Thyroid gland (tissue), 4 donors: ENCODE results near the gene KCNA5.

Experiments
- CTCF ChIP-seq, 6 experiments: fragments of 200-600 bp in 3 of 6; fragments of 450-650 bp in 3 of 6; sonication (generic) in 3 of 6; IDR thresholded peaks; one replicate each; pipeline ENCODE4 v1.5.1; 2016 to 2019; ENCODE audit warnings: antibody characterized with exemption in 6 of 6, mild to moderate bottlenecking in 2 of 6, inconsistent platforms in 1 of 6, moderate library complexity in 1 of 6
- POLR2A ChIP-seq, 2 donors: fragments of 450-650 bp; IDR thresholded peaks; one replicate each; pipeline ENCODE4 v1.6.1; 2017; ENCODE audit warnings: antibody characterized with exemption in 2 of 2, mild to moderate bottlenecking in 2 of 2, moderate library complexity in 1 of 2

- TF ChIP-seq CTCF (IDR thresholded peaks at IDR 0.05) (no peak), POLR2A (IDR thresholded peaks at IDR 0.05) (no peak)
Measured at GRCh38 chr12:5085896-5086295, 42.2 kb downstream of the KCNA5 start.
